Measurements from ENCODE around the gene GRID1. TPM values are rescaled to one million over a fixed set of nuclear protein-coding genes. Genes with fewer than 3 reads are reported as not detected.

GRID1 gene
- polyA plus RNA-seq, 1 of the 3 experiments (the other 2 are of a cell fraction) = 0.13 TPM

DNA sequence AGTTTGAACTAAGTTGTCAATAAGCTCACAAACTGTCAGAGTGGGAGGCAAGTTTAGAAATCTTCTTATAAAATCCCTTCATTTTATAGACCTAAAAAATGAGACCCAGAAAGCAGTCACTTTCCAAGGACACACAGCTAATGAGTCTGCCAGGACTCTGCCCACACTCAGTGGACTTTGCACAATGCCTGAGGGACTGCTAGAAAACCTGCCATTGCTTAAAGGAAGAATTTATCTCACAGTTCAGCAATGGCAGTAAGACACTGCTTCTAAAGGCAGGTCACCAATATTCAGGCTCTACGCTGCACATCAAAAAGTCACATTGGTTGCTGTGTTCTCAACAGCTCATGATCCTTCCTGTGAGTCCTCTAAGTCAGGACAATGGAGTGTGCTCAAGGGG is 698.1 kb downstream of the GRID1 start:
- Histone ChIP-seq H2AFZ (ENCODE audit: low read depth) (no peak overlapping the region), H3K36me3 (replicated peaks in 1 of 2; ENCODE audit: control insufficient read depth in 1 of 2, insufficient read depth in 2 of 2, low read length in 1 of 2) (no peaks in the 10 kb centered on the region), H3K4me3 (ENCODE audit: low read depth in 2 of 2, low read length in 1 of 2) (no peak overlapping the region), H3F3A (replicated peaks; ENCODE audit: insufficient read depth) (no peaks in the 10 kb centered on the region), H3K4me2 (no peak overlapping the region), H3K27ac (ENCODE audit: low read depth in 2 of 2, low read length in 1 of 2) (no peak overlapping the region), H3K27me3 (ENCODE audit: insufficient read depth) (no peaks in the 10 kb centered on the region), H4K20me1 (ENCODE audit: insufficient read depth) (no peaks in the 10 kb centered on the region), H3K4me1 (ENCODE audit: control insufficient read depth in 1 of 2, insufficient read depth in 2 of 2, low read depth in 1 of 2, low read length in 1 of 2) (no peaks in the 10 kb centered on the region), H3K9ac (no peak overlapping the region), H3K79me2 (ENCODE audit: insufficient read depth) (no peaks in the 10 kb centered on the region), H3K9me3 (no peaks in the 10 kb centered on the region), H3K9me2 (no peaks in the 10 kb centered on the region)
- WGBS (ENCODE audit: low lambda C conversion rate) = 43% methylated on average over 1 of the region's 1 CpG
- POLR2A ChIA-PET = no interaction called here
- no peak for DNase-seq
- TF ChIP-seq TEAD4 (IDR thresholded peaks at IDR 0.05; ENCODE audit: borderline replicate concordance, insufficient read depth) = no peak
- no peak for TF ChIP-seq MXI1 (IDR thresholded peaks at IDR 0.05; ENCODE audit: low read depth, low read length)
- TF ChIP-seq, protein P1, sequence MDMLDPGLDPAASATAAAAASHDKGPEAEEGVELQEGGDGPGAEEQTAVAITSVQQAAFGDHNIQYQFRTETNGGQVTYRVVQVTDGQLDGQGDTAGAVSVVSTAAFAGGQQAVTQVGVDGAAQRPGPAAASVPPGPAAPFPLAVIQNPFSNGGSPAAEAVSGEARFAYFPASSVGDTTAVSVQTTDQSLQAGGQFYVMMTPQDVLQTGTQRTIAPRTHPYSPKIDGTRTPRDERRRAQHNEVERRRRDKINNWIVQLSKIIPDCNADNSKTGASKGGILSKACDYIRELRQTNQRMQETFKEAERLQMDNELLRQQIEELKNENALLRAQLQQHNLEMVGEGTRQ (IDR thresholded peaks at IDR 0.05; ENCODE audit: borderline replicate concordance, low read depth, low read length) = no peak
- TF ChIP-seq CHD2 (IDR thresholded peaks at IDR 0.05; ENCODE audit: low read length, partially characterized antibody) = no peak
- no peak for TF ChIP-seq EZH2phosphoT487 (IDR thresholded peaks at IDR 0.05; ENCODE audit: borderline replicate concordance, low read depth)
- no peak for TF ChIP-seq SMC3 (IDR thresholded peaks at IDR 0.05; ENCODE audit: low read depth, low read length)
- TF ChIP-seq GATA2 (CRISPR knock-in tag; IDR thresholded peaks at IDR 0.05) = no peak
- no peak for TF ChIP-seq FOXM1 (IDR thresholded peaks at IDR 0.05; ENCODE audit: low read depth)
- CTCF ChIA-PET = no interaction called here

DNA sequence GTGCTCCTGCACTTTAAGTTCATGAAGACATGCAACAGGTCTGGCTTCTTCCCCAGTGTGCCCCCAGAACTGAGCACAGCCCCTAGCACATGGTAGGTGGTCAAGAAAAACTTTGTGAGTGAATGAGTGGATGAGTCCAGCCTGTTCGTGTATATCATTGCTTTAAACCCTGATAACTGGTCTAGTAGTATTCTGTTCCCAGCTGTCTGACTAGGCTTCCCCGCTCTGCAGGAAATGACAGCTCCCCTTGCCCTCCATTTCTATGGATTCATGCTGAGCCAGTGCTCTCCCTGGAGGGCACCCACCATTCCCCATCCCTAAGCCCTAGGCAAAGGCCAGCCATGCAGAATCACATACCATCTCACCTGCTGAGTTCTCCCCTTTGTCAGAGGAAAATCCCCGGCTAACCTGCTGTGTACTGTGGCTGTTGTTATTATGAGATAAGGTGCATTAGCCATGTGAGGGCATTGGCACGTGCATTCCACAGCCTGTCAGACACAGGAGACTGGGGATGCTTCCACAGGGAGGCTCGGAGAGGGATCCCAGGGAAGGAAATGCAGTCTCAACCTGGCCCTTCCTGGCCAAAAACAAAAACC is 698.9 kb downstream of the GRID1 start:
- Histone ChIP-seq H3K79me2 (ENCODE audit: insufficient read depth) (no peaks in the 10 kb centered on the region), H3K9ac (no peak overlapping the region), H3K36me3 (replicated peaks in 1 of 2; ENCODE audit: control insufficient read depth in 1 of 2, insufficient read depth in 2 of 2, low read length in 1 of 2) (no peaks in the 10 kb centered on the region), H3K4me3 (ENCODE audit: low read depth in 2 of 2, low read length in 1 of 2) (no peak overlapping the region), H3K9me2 (no peaks in the 10 kb centered on the region), H3F3A (replicated peaks; ENCODE audit: insufficient read depth) (no peaks in the 10 kb centered on the region), H3K4me1 (ENCODE audit: control insufficient read depth in 1 of 2, insufficient read depth in 2 of 2, low read depth in 1 of 2, low read length in 1 of 2) (no peaks in the 10 kb centered on the region), H3K27me3 (ENCODE audit: insufficient read depth) (no peaks in the 10 kb centered on the region), H3K9me3 (no peaks in the 10 kb centered on the region), H3K27ac (ENCODE audit: low read depth in 2 of 2, low read length in 1 of 2) (no peak overlapping the region), H3K4me2 (no peak overlapping the region), H4K20me1 (ENCODE audit: insufficient read depth) (no peaks in the 10 kb centered on the region), H2AFZ (ENCODE audit: low read depth) (no peak overlapping the region)
- CTCF ChIA-PET = no interaction called here
- no peak for DNase-seq
- POLR2A ChIA-PET = no interaction called here
- 33% methylated on average over 5 of the region's 5 CpGs for whole genome bisulfite sequencing (ENCODE audit: low lambda C conversion rate)
- TF ChIP-seq, protein P2, sequence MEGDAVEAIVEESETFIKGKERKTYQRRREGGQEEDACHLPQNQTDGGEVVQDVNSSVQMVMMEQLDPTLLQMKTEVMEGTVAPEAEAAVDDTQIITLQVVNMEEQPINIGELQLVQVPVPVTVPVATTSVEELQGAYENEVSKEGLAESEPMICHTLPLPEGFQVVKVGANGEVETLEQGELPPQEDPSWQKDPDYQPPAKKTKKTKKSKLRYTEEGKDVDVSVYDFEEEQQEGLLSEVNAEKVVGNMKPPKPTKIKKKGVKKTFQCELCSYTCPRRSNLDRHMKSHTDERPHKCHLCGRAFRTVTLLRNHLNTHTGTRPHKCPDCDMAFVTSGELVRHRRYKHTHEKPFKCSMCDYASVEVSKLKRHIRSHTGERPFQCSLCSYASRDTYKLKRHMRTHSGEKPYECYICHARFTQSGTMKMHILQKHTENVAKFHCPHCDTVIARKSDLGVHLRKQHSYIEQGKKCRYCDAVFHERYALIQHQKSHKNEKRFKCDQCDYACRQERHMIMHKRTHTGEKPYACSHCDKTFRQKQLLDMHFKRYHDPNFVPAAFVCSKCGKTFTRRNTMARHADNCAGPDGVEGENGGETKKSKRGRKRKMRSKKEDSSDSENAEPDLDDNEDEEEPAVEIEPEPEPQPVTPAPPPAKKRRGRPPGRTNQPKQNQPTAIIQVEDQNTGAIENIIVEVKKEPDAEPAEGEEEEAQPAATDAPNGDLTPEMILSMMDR (IDR thresholded peaks at IDR 0.05) = no peak
- TF ChIP-seq SMC3 (IDR thresholded peaks at IDR 0.05; ENCODE audit: low read depth, low read length) (no peak), MEF2A (IDR thresholded peaks at IDR 0.05; ENCODE audit: borderline replicate concordance, low read depth) (no peak), GABPA (IDR thresholded peaks at IDR 0.05; ENCODE audit: low read depth) (no peak), SIN3A (IDR thresholded peaks at IDR 0.05; ENCODE audit: borderline replicate concordance, low read depth, low read length) (no peak), RCOR1 (IDR thresholded peaks at IDR 0.05; ENCODE audit: low read length) (no peak), POLR2AphosphoS5 (IDR thresholded peaks at IDR 0.05; ENCODE audit: low read depth, low read length) (no peak), FOSL2 (IDR thresholded peaks at IDR 0.05; ENCODE audit: borderline replicate concordance, low read depth) (no peak), FOXJ3 (CRISPR knock-in tag; IDR thresholded peaks at IDR 0.05) (no peak), RFX5 (IDR thresholded peaks at IDR 0.05; ENCODE audit: low read length) (no peak), RAD21 (IDR thresholded peaks at IDR 0.05; ENCODE audit: low read length) (no peak), TCF12 (IDR thresholded peaks at IDR 0.05) (no peak), NFIC (IDR thresholded peaks at IDR 0.05; ENCODE audit: borderline replicate concordance) (no peak)
- TF ChIP-seq, protein P3, sequence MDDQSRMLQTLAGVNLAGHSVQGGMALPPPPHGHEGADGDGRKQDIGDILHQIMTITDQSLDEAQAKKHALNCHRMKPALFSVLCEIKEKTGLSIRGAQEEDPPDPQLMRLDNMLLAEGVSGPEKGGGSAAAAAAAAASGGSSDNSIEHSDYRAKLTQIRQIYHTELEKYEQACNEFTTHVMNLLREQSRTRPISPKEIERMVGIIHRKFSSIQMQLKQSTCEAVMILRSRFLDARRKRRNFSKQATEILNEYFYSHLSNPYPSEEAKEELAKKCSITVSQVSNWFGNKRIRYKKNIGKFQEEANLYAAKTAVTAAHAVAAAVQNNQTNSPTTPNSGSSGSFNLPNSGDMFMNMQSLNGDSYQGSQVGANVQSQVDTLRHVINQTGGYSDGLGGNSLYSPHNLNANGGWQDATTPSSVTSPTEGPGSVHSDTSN (IDR thresholded peaks at IDR 0.05) = no peak
- TF ChIP-seq, protein P4, sequence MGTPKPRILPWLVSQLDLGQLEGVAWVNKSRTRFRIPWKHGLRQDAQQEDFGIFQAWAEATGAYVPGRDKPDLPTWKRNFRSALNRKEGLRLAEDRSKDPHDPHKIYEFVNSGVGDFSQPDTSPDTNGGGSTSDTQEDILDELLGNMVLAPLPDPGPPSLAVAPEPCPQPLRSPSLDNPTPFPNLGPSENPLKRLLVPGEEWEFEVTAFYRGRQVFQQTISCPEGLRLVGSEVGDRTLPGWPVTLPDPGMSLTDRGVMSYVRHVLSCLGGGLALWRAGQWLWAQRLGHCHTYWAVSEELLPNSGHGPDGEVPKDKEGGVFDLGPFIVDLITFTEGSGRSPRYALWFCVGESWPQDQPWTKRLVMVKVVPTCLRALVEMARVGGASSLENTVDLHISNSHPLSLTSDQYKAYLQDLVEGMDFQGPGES (IDR thresholded peaks at IDR 0.05; ENCODE audit: low read depth, low read length) = no peak
